DOHH2 (cell line): ENCODE results near the gene ISM2.

Source experiments
- H3F3A ChIP-seq: fragments of 200-600 bp; sonication (generic), shearing (Covaris generic); 2 replicates; pipeline ENCODE4 v1.6.0; 2016; ENCODE audit warnings: antibody characterized with exemption, mild to moderate bottlenecking; ENCODE audit not compliant: control insufficient read depth, insufficient read depth
- H3K27ac ChIP-seq: fragments of 200-600 bp; sonication (generic); 2 replicates; pipeline ENCODE4 v1.5.1; 2014; ENCODE audit warnings: low read depth, mild to moderate bottlenecking, low read length, moderate library complexity
- H3K27me3 ChIP-seq: fragments of 200-600 bp; sonication (generic); 2 replicates; pipeline ENCODE4 v1.6.1; 2014; ENCODE audit warnings: mild to moderate bottlenecking, low read length, mixed read lengths; ENCODE audit not compliant: control insufficient read depth
- H3K36me3 ChIP-seq: fragments of 200-600 bp; sonication (generic); 2 replicates; pipeline ENCODE4 v1.6.1; 2014; ENCODE audit warnings: mild to moderate bottlenecking, low read length, moderate library complexity, mixed read lengths; ENCODE audit not compliant: control insufficient read depth
- H3K4me1 ChIP-seq: fragments of 200-600 bp; sonication (generic); 2 replicates; pipeline ENCODE4 v1.6.1; 2014; ENCODE audit warnings: mild to moderate bottlenecking, low read length, mixed read lengths; ENCODE audit not compliant: control insufficient read depth
- H3K4me2 ChIP-seq: fragments of 200-600 bp; sonication (generic); 2 replicates; pipeline ENCODE4 v1.6.0; 2014; ENCODE audit warnings: mild to moderate bottlenecking, low read length, moderate library complexity
- H3K4me3 ChIP-seq: fragments of 200-600 bp; sonication (generic); 2 replicates; pipeline ENCODE4 v1.5.1; 2014; ENCODE audit warnings: mild to moderate bottlenecking, low read length, mixed read lengths
- H3K79me2 ChIP-seq: fragments of 200-600 bp; sonication (generic); 2 replicates; pipeline ENCODE4 v1.6.1; 2014; ENCODE audit warnings: mild to moderate bottlenecking, low read length, mixed read lengths; ENCODE audit not compliant: control insufficient read depth
- H3K9me2 ChIP-seq: fragments of 200-600 bp; sonication (generic); replicated peaks from 2 replicates; pipeline ENCODE4 v1.6.1; 2014; ENCODE audit warnings: mild to moderate bottlenecking, low read length, mixed read lengths; ENCODE audit not compliant: control insufficient read depth
- H3K9me3 ChIP-seq: fragments of 200-600 bp; sonication (generic); 2 replicates; pipeline ENCODE4 v1.6.1; 2014; ENCODE audit warnings: antibody characterized with exemption, low read length, mixed read lengths; ENCODE audit not compliant: control insufficient read depth, insufficient read depth
- H4K20me1 ChIP-seq: fragments of 200-600 bp; sonication (generic); 2 replicates; pipeline ENCODE4 v1.6.0; 2014; ENCODE audit warnings: low read depth, mild to moderate bottlenecking, antibody characterized with exemption, low read length, moderate library complexity; ENCODE audit not compliant: control insufficient read depth, insufficient read depth
- EZH2phosphoT487 ChIP-seq: fragments of 200-600 bp; sonication (generic); IDR thresholded peaks from 2 replicates; pipeline ENCODE4 v1.6.1; 2017; ENCODE audit warnings: borderline replicate concordance, mild to moderate bottlenecking, antibody characterized with exemption, low read length, moderate library complexity, mixed read lengths
- TF ChIP-seq, protein P1 (sequence below): fragments of 200-600 bp; sonication (generic); IDR thresholded peaks from one replicate; pipeline ENCODE4 v1.5.1; 2014; ENCODE audit warnings: antibody characterized with exemption, mild to moderate bottlenecking, low read depth, low read length; ENCODE audit not compliant: poor library complexity, severe bottlenecking

Gene ISM2

DNA sequence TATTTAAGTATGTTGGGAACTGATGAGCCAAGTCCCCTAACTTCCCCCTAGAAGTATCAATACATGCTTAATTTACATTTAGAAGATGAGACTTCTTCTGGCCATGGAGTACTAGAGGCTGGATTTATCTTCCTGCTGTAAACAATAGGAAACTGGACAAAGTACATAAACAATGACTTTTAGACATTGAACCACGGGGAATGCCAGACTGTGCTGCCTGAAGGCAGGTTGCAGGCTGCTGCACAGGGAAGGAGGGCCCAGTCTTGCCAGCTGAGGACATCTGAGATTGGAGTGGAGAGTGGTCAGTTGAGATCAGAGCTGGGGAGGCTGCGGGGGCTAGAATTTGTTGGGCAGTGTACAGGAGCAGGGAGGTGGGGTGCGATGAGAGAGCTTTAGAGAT lies 24.5 kb upstream of the ISM2 start:
- H3K27ac ChIP-seq: no peak overlapping the region
- H3F3A ChIP-seq: peaks cover 3% of the 10 kb centered on the region; the same call in 1 of the 2 replicates
- no peaks in the 10 kb centered on the region for H3K79me2 ChIP-seq
- H3K9me2 ChIP-seq: no peaks in the 10 kb centered on the region
- H3K4me1 ChIP-seq: no peaks in the 10 kb centered on the region
- no peaks in the 10 kb centered on the region for H4K20me1 ChIP-seq
- H3K4me2 ChIP-seq: no peak overlapping the region
- H3K36me3 ChIP-seq: peaks cover 36% of the 10 kb centered on the region
- TF ChIP-seq, protein P1, sequence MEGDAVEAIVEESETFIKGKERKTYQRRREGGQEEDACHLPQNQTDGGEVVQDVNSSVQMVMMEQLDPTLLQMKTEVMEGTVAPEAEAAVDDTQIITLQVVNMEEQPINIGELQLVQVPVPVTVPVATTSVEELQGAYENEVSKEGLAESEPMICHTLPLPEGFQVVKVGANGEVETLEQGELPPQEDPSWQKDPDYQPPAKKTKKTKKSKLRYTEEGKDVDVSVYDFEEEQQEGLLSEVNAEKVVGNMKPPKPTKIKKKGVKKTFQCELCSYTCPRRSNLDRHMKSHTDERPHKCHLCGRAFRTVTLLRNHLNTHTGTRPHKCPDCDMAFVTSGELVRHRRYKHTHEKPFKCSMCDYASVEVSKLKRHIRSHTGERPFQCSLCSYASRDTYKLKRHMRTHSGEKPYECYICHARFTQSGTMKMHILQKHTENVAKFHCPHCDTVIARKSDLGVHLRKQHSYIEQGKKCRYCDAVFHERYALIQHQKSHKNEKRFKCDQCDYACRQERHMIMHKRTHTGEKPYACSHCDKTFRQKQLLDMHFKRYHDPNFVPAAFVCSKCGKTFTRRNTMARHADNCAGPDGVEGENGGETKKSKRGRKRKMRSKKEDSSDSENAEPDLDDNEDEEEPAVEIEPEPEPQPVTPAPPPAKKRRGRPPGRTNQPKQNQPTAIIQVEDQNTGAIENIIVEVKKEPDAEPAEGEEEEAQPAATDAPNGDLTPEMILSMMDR: no peak
- no peak for TF ChIP-seq EZH2phosphoT487
- H3K4me3 ChIP-seq: no peak overlapping the region
- H3K9me3 ChIP-seq: no peaks in the 10 kb centered on the region
- no peaks in the 10 kb centered on the region for H3K27me3 ChIP-seq

DNA sequence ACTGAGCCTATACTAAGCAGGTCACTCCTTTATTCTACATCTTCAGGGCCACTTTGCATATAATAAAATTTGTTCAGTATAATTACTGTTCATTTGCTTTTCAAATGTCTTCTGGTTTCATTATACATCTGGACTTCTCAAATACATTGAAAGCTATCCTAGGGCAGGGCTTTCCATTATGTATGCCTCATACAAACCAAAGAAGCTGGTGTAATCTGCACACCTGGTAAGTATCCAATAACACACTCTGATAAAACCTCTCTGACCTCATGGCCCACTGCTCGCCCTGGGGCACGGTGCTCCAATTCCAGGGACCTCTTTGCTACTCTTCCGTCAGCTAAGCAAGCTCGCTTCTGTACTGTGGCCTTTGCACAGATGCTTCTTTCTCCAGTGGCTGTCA lies 21.9 kb upstream of the ISM2 start:
- H3K9me3 ChIP-seq: no peaks in the 10 kb centered on the region
- H3K4me1 ChIP-seq: no peaks in the 10 kb centered on the region
- H3K27me3 ChIP-seq: no peaks in the 10 kb centered on the region
- no peak for TF ChIP-seq EZH2phosphoT487
- TF ChIP-seq, protein P1: no peak
- H3K9me2 ChIP-seq: no peaks in the 10 kb centered on the region
- peaks cover 58% of the 10 kb centered on the region for H3K36me3 ChIP-seq
- no peak overlapping the region for H3K4me3 ChIP-seq
- H3K27ac ChIP-seq: no peak overlapping the region
- no peaks in the 10 kb centered on the region for H4K20me1 ChIP-seq
- no peaks in the 10 kb centered on the region for H3F3A ChIP-seq
- no peaks in the 10 kb centered on the region for H3K79me2 ChIP-seq
- no peak overlapping the region for H3K4me2 ChIP-seq

DNA sequence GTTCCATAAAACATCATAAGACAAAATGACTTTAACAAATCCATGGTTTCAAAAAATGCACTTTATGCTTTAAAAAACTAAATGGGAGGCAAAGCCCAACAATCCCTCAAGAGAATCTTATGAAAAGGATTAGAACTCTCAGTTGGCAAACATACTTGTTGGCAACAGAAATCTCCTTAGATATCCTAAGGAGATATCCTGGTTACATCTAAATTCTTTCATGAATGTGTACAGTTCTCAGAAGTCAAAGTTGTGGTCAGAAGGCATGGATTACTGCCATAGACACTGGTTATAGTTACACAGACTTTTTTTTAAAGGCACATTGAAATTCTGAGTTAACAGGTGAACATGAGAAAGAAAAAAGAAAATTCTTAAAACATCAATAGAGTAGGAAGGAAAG lies 17.5 kb upstream of the ISM2 start:
- H3K27ac ChIP-seq: no peak overlapping the region
- H3K4me3 ChIP-seq: no peak overlapping the region
- TF ChIP-seq, protein P1: no peak
- no peak for TF ChIP-seq EZH2phosphoT487

More for the DNA sequence above, 17.5 kb upstream of the ISM2 start:
- Histone ChIP-seq H3F3A (no peaks in the 10 kb centered on the region), H3K4me2 (no peak overlapping the region), H3K4me1 (no peaks in the 10 kb centered on the region), H3K27me3 (no peaks in the 10 kb centered on the region), H3K9me2 (no peaks in the 10 kb centered on the region), H3K36me3 (peaks cover 62% of the 10 kb centered on the region), H3K9me3 (no peaks in the 10 kb centered on the region), H3K79me2 (no peaks in the 10 kb centered on the region), H4K20me1 (no peaks in the 10 kb centered on the region)
